ENCODE results near the gene PARP6. TPM values are rescaled to one million over a fixed set of nuclear protein-coding genes. Genes with fewer than 3 reads are reported as not detected.
A peak's percentile ranks its signal among the peaks of the same experiment; 100 is the strongest.

The PARP6 gene
- total RNA-seq, 1 donor from 2014 or later: 93.9 TPM

- peaks cover 13% of the 10 kb centered on the region for H3K36me3 Mint-ChIP-seq (ENCODE audit: unreplicated experiment)
- H3K27ac Mint-ChIP-seq (ENCODE audit: unreplicated experiment): peak overlapping the region; percentile 98
- no peak for DNase-seq (ENCODE audit: extremely low spot score, unreplicated experiment)
- no peaks in the 10 kb centered on the region for H3K27me3 Mint-ChIP-seq (ENCODE audit: unreplicated experiment)
- no peaks in the 10 kb centered on the region for H3K9me3 Mint-ChIP-seq (ENCODE audit: unreplicated experiment)
- peak overlapping the region; percentile 73 for H3K4me3 Mint-ChIP-seq (ENCODE audit: unreplicated experiment)
- TF ChIP-seq, protein P1, sequence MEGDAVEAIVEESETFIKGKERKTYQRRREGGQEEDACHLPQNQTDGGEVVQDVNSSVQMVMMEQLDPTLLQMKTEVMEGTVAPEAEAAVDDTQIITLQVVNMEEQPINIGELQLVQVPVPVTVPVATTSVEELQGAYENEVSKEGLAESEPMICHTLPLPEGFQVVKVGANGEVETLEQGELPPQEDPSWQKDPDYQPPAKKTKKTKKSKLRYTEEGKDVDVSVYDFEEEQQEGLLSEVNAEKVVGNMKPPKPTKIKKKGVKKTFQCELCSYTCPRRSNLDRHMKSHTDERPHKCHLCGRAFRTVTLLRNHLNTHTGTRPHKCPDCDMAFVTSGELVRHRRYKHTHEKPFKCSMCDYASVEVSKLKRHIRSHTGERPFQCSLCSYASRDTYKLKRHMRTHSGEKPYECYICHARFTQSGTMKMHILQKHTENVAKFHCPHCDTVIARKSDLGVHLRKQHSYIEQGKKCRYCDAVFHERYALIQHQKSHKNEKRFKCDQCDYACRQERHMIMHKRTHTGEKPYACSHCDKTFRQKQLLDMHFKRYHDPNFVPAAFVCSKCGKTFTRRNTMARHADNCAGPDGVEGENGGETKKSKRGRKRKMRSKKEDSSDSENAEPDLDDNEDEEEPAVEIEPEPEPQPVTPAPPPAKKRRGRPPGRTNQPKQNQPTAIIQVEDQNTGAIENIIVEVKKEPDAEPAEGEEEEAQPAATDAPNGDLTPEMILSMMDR (IDR thresholded peaks at IDR 0.05): no peak
- H3K4me1 Mint-ChIP-seq (ENCODE audit: unreplicated experiment): peaks cover 38% of the 10 kb centered on the region
Measured at GRCh38 chr15:72236381-72237003, 35.9 kb downstream of the PARP6 start.

- H3K4me1 Mint-ChIP-seq (ENCODE audit: unreplicated experiment): peaks cover 39% of the 10 kb centered on the region
Measured at GRCh38 chr15:72235298-72235697, 37.1 kb downstream of the PARP6 start.

DNA sequence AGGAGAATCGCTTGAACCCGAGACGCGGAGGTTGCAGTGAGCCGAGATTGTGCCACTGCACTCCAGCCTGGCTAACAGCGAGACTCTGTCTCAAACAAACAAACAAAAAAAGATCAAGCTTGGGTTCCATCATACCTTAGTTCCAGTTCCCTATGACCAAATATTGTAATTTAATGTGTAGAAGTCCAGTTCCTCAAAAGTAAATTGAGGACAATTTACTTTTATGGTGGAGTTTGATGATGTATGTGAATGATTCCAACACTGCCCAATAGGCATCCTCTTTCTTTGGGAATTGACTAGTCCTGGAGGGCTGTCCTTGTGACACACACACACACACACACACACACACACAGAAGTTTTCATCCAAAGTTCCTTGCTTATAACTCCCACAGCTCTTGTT, 38.6 kb downstream of the PARP6 start:
- no peaks in the 10 kb centered on the region for H3K36me3 Mint-ChIP-seq (ENCODE audit: unreplicated experiment)
- TF ChIP-seq, protein P1 (IDR thresholded peaks at IDR 0.05): no peak
- H3K4me3 Mint-ChIP-seq (ENCODE audit: unreplicated experiment): no peak overlapping the region
- H3K9me3 Mint-ChIP-seq (ENCODE audit: unreplicated experiment): no peaks in the 10 kb centered on the region
- no peak overlapping the region for H3K27ac Mint-ChIP-seq (ENCODE audit: unreplicated experiment)
- no peak for DNase-seq (ENCODE audit: extremely low spot score, unreplicated experiment)
- no peaks in the 10 kb centered on the region for H3K27me3 Mint-ChIP-seq (ENCODE audit: unreplicated experiment)
- H3K4me1 Mint-ChIP-seq (ENCODE audit: unreplicated experiment): peaks cover 48% of the 10 kb centered on the region

More at GRCh38 chr15:72235298-72235697, 37.1 kb downstream of the PARP6 start:
- peaks cover 2% of the 10 kb centered on the region for H3K36me3 Mint-ChIP-seq (ENCODE audit: unreplicated experiment)
- H3K4me3 Mint-ChIP-seq (ENCODE audit: unreplicated experiment): no peak overlapping the region
- H3K9me3 Mint-ChIP-seq (ENCODE audit: unreplicated experiment): no peaks in the 10 kb centered on the region
- DNase-seq (ENCODE audit: extremely low spot score, unreplicated experiment): no peak
- H3K27me3 Mint-ChIP-seq (ENCODE audit: unreplicated experiment): no peaks in the 10 kb centered on the region
- H3K27ac Mint-ChIP-seq (ENCODE audit: unreplicated experiment): peak overlapping the region; percentile 63
- TF ChIP-seq, protein P1 (IDR thresholded peaks at IDR 0.05): no peak

DNA sequence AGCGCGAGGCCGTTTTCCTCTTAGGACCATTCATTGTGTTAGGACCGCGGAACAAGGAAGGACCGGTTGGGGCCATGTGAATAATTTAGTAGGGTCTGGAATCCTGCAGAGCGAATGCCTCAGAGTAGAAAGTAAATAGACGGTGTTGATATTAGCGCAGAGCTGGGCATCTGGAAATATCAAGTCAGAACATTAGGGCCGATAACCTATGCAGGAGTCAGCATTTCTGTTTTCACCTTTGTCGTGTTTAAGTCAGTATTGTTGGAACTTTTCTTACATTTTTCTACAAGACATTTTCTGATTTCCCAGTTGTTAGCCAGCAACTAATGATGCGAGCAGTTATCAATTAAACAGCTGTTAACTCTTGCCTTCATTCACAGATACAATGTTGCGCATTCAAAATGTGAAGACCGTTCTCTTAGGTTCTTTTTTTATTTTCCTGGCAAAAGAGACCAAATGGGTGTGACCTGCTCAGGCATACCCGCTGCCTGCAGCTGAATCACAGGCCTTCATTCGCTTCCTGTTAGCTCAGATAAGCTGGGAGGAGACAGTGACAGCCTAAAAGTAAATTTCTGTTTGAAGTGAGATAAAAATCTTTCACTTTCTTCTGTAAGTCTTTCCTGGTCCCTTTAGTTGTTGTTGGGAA, 40.4 kb downstream of the PARP6 start:
- no peak for DNase-seq (ENCODE audit: extremely low spot score, unreplicated experiment)
- H3K27ac Mint-ChIP-seq (ENCODE audit: unreplicated experiment): peak overlapping the region; percentile 94
- no peaks in the 10 kb centered on the region for H3K36me3 Mint-ChIP-seq (ENCODE audit: unreplicated experiment)
- H3K9me3 Mint-ChIP-seq (ENCODE audit: unreplicated experiment): no peaks in the 10 kb centered on the region
- TF ChIP-seq, protein P1 (IDR thresholded peaks at IDR 0.05): no peak
- peak overlapping the region; percentile 93 for H3K4me3 Mint-ChIP-seq (ENCODE audit: unreplicated experiment)
- H3K27me3 Mint-ChIP-seq (ENCODE audit: unreplicated experiment): no peaks in the 10 kb centered on the region
- peaks cover 50% of the 10 kb centered on the region for H3K4me1 Mint-ChIP-seq (ENCODE audit: unreplicated experiment)

- peak within 1 kb of the TSS; percentile 98 for H3K27ac Mint-ChIP-seq (ENCODE audit: unreplicated experiment)
- DNase-seq (ENCODE audit: extremely low spot score, unreplicated experiment): peak; percentile 96
- TF ChIP-seq, protein P1 (IDR thresholded peaks at IDR 0.05): no peak
- peaks cover 51% of the 10 kb centered on the region for H3K4me1 Mint-ChIP-seq (ENCODE audit: unreplicated experiment)
- peak within 1 kb of the TSS; percentile 93 for H3K4me3 Mint-ChIP-seq (ENCODE audit: unreplicated experiment)
- no peaks in the 10 kb centered on the region for H3K36me3 Mint-ChIP-seq (ENCODE audit: unreplicated experiment)
- H3K9me3 Mint-ChIP-seq (ENCODE audit: unreplicated experiment): no peaks in the 10 kb centered on the region
- H3K27me3 Mint-ChIP-seq (ENCODE audit: unreplicated experiment): no peaks in the 10 kb centered on the region
Measured at GRCh38 chr15:72231066-72231832, 41.1 kb downstream of the PARP6 start, which contains the start of gene PKM. TSS of gene PKM (minus strand) at chr15:72231190. CDS start at chr15:72219097, 12,093 bp downstream.

All from osteocyte (in vitro differentiated cells).